ENCODE results near the gene BRD9. TPM values are rescaled to one million over a fixed set of nuclear protein-coding genes. Genes with fewer than 3 reads are reported as not detected.
"Not testable (repeated sequence)": the region's sequence is repeated elsewhere in the genome, so short reads cannot be mapped to it uniquely, and the experiment has no call there.

Gene BRD9
- total RNA-seq, 5 donors from 2014 or later (not counting 1 experiment from before 2014, with no cell fraction given) = 78.3 to 127 (median 83.0) TPM

DNA sequence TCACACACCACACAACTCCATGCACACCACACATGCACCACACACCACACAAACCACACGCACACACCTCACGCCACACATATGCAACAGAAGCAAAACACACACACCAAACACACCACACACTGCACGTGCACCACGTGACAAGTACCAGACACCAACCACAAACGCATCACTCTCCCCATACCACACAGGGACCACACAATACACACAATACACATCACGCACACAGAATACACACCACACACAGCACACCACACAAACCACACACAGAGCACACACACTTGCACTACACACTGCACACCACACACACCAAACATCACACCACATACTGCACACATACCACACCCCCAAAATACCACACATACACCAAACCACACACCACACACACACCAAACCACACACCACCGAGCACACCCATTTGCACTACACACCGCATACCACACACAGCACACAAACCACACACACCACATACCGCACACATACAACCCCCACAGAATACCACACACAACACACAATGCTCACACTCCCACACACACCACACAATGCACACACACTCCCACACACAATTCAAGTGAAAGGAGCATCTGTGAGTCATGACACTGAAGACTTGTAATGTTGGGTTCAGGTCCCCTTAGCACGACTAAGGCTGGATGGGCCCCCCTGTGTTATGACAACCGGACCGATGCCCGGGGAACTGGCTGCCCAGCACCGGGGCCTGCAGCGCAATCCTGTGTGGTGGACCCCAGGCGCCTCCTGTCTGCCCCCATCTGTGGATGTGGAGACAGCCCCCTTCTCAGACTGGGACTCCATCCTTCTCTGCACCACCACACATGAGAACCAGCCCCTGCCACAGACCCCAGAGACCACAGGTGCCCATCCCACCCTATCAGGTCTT lies 35.8 kb downstream of the BRD9 start:
- Mint-ChIP-seq H3K4me3 (no peak overlapping the region), H3K27me3 (peaks cover 3 to 7% of the 10 kb centered on the region in 2 donors), H3K27ac (no peak overlapping the region), H3K9me3 (no peaks in the 10 kb centered on the region), H3K36me3 (no peaks in the 10 kb centered on the region), H3K4me1 (peaks cover 0 to 4% (median 0%) of the 10 kb centered on the region in 3 donors)
- ChIA-PET CTCF (no interaction called here), POLR2A (no interaction called here)
- Histone ChIP-seq H3K36me3 (ENCODE audit: control insufficient read depth in 2 of 2, extremely low read depth in 1 of 2, insufficient read depth in 1 of 2, low read length in 1 of 2) (no peaks in the 10 kb centered on the region), H3K27ac (ENCODE audit: low read length) (no peak overlapping the region), H3K27me3 (replicated peaks in 1 of 2; ENCODE audit: control insufficient read depth in 2 of 2, extremely low read depth in 1 of 2, insufficient read depth in 2 of 2, low read length in 1 of 2) (peaks cover 0 to 9% of the 10 kb centered on the region in 2 experiments), H3K4me3 (ENCODE audit: control insufficient read depth in 1 of 2, extremely low read depth in 1 of 2, low read length in 1 of 2) (no peak overlapping the region), H3K4me1 (ENCODE audit: control insufficient read depth in 1 of 2, extremely low read depth in 1 of 2, insufficient read depth in 2 of 2, low read length in 2 of 2) (peaks cover 0 to 5% of the 10 kb centered on the region in 2 experiments), H3K9me3 (no peaks in the 10 kb centered on the region)
- no peak for DNase-seq
- ATAC-seq (replicated peaks in 1 of 4) = peak in 1 of 4 experiments; percentile 19
- 63% methylated on average over 9 of the region's 16 CpGs for WGBS (ENCODE audit: insufficient coverage)

DNA sequence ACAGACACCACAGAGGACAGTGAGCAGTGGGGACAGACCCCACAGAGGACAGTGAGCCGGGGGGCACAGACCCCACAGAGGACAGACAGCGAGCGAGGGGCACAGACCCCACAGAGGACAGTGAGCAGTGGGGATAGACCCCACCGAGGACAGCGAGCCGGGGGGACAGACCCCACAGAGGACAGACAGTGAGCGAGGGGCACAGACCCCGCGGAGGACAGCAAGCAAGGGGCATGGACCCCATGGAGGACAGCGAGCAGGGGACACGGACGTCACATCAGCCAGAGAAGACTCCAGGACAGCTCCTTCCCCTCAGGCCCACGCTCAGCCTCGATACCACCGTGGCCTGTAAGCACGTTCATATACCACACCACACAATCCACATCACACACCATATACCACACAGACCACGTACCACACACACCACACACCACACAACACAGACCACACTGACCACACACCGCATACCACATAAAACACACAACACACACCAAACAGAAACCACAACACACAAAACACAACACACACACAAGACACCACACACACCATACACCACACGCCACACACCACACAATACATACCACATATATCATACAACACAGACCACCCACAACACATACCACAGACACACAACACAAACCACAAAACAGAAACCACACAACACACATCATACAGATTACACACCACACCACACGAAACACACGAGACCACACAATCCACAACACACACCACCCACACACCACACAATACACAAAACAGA lies 36.6 kb downstream of the BRD9 start:
- no peak overlapping the region for H3K4me3 ChIP-seq (ENCODE audit: control insufficient read depth in 1 of 2, extremely low read depth in 1 of 2, low read length in 1 of 2)
- DNase-seq (peak in 2 of 35 experiments; percentile 10 to 16), ATAC-seq (replicated peaks in 1 of 4) (peak in 1 of 4 experiments; percentile 26)
- H3K9me3 ChIP-seq = no peaks in the 10 kb centered on the region
- ChIA-PET CTCF (no interaction called here), POLR2A (no interaction called here)
- Mint-ChIP-seq H3K4me3 (no peak overlapping the region), H3K27ac (no peak overlapping the region), H3K36me3 (no peaks in the 10 kb centered on the region), H3K9me3 (no peaks in the 10 kb centered on the region), H3K4me1 (peaks cover 0 to 4% (median 0%) of the 10 kb centered on the region in 3 donors), H3K27me3 (peaks cover 6 to 10% of the 10 kb centered on the region in 2 donors)
- H3K36me3 ChIP-seq (ENCODE audit: control insufficient read depth in 2 of 2, extremely low read depth in 1 of 2, insufficient read depth in 1 of 2, low read length in 1 of 2) = no peaks in the 10 kb centered on the region
- H3K27me3 ChIP-seq (replicated peaks in 1 of 2; ENCODE audit: control insufficient read depth in 2 of 2, extremely low read depth in 1 of 2, insufficient read depth in 2 of 2, low read length in 1 of 2) = peaks cover 0 to 12% of the 10 kb centered on the region in 2 experiments
- no peak overlapping the region for H3K27ac ChIP-seq (ENCODE audit: low read length)
- H3K4me1 ChIP-seq (ENCODE audit: control insufficient read depth in 1 of 2, extremely low read depth in 1 of 2, insufficient read depth in 2 of 2, low read length in 2 of 2) = peaks cover 0 to 5% of the 10 kb centered on the region in 2 experiments
- WGBS (ENCODE audit: insufficient coverage) = 64% methylated on average over 16 of the region's 21 CpGs

GRCh38 chr5:854966-855743 lies 37.4 kb downstream of the BRD9 start:
- no peak for DNase-seq
- Mint-ChIP-seq H3K4me1 (peaks cover 0 to 4% (median 0%) of the 10 kb centered on the region in 3 donors), H3K4me3 (no peak overlapping the region)

GRCh38 chr5:854217-854616 lies 38.4 kb downstream of the BRD9 start:
- H3K4me1 ChIP-seq (ENCODE audit: control insufficient read depth in 1 of 2, extremely low read depth in 1 of 2, insufficient read depth in 2 of 2, low read length in 2 of 2) = peaks cover 0 to 5% of the 10 kb centered on the region in 2 experiments
- ATAC-seq (replicated peaks in 1 of 4) = no peak
- H3K9me3 ChIP-seq = no peaks in the 10 kb centered on the region
- no peak for DNase-seq
- WGBS (ENCODE audit: insufficient coverage) = 86% methylated on average over 13 of the region's 13 CpGs
- H3K27ac ChIP-seq (ENCODE audit: low read length) = no peak overlapping the region
- CTCF ChIA-PET = no interaction called here
- Mint-ChIP-seq H3K36me3 (no peaks in the 10 kb centered on the region), H3K4me3 (no peak overlapping the region), H3K4me1 (peaks cover 0 to 4% (median 0%) of the 10 kb centered on the region in 3 donors), H3K27ac (no peak overlapping the region), H3K27me3 (peaks cover 6 to 13% of the 10 kb centered on the region in 2 donors), H3K9me3 (no peaks in the 10 kb centered on the region)
- H3K27me3 ChIP-seq (replicated peaks in 1 of 2; ENCODE audit: control insufficient read depth in 2 of 2, extremely low read depth in 1 of 2, insufficient read depth in 2 of 2, low read length in 1 of 2) = peaks cover 0 to 30% of the 10 kb centered on the region in 2 experiments
- POLR2A ChIA-PET = interaction anchor here in 1 of 2 donors (0.7 kb wide), 1 partner anchor 51 kb away, joined by 3 read pairs; no protein-coding TSS in a partner anchor
- H3K36me3 ChIP-seq (ENCODE audit: control insufficient read depth in 2 of 2, extremely low read depth in 1 of 2, insufficient read depth in 1 of 2, low read length in 1 of 2) = no peaks in the 10 kb centered on the region
- no peak overlapping the region for H3K4me3 ChIP-seq (ENCODE audit: control insufficient read depth in 1 of 2, extremely low read depth in 1 of 2, low read length in 1 of 2)

More at GRCh38 chr5:854966-855743, 37.4 kb downstream of the BRD9 start:
- Mint-ChIP-seq H3K27ac (no peak overlapping the region), H3K9me3 (no peaks in the 10 kb centered on the region), H3K36me3 (no peaks in the 10 kb centered on the region), H3K27me3 (peaks cover 6 to 11% of the 10 kb centered on the region in 2 donors)
- Histone ChIP-seq H3K4me3 (ENCODE audit: control insufficient read depth in 1 of 2, extremely low read depth in 1 of 2, low read length in 1 of 2) (no peak overlapping the region), H3K36me3 (ENCODE audit: control insufficient read depth in 2 of 2, extremely low read depth in 1 of 2, insufficient read depth in 1 of 2, low read length in 1 of 2) (no peaks in the 10 kb centered on the region), H3K27me3 (replicated peaks in 1 of 2; ENCODE audit: control insufficient read depth in 2 of 2, extremely low read depth in 1 of 2, insufficient read depth in 2 of 2, low read length in 1 of 2) (peaks cover 0 to 20% of the 10 kb centered on the region in 2 experiments), H3K27ac (ENCODE audit: low read length) (no peak overlapping the region), H3K9me3 (no peaks in the 10 kb centered on the region), H3K4me1 (ENCODE audit: control insufficient read depth in 1 of 2, extremely low read depth in 1 of 2, insufficient read depth in 2 of 2, low read length in 2 of 2) (peaks cover 0 to 5% of the 10 kb centered on the region in 2 experiments)
- ChIA-PET POLR2A (interaction anchor here in 1 of 2 donors (0.7 kb wide), 1 partner anchor 50 kb away, joined by 3 read pairs; no protein-coding TSS in a partner anchor), CTCF (no interaction called here)
- 94% methylated on average over 32 of the region's 32 CpGs for WGBS (ENCODE audit: insufficient coverage)
- ATAC-seq (replicated peaks in 1 of 4) = no peak

GRCh38 chr5:853416-854090 lies 39.0 kb downstream of the BRD9 start:
- H3K9me3 Mint-ChIP-seq; H3K4me1 Mint-ChIP-seq; H3K27ac ChIP-seq (ENCODE audit: low read length); DNase-seq; H3K36me3 ChIP-seq (ENCODE audit: control insufficient read depth in 2 of 2, extremely low read depth in 1 of 2, insufficient read depth in 1 of 2, low read length in 1 of 2); H3K4me3 ChIP-seq (ENCODE audit: control insufficient read depth in 1 of 2, extremely low read depth in 1 of 2, low read length in 1 of 2); H3K9me3 ChIP-seq; H3K4me3 Mint-ChIP-seq; H3K27ac Mint-ChIP-seq; CTCF ChIA-PET; H3K36me3 Mint-ChIP-seq; ATAC-seq (replicated peaks in 1 of 4); POLR2A ChIA-PET; H3K4me1 ChIP-seq (ENCODE audit: control insufficient read depth in 1 of 2, extremely low read depth in 1 of 2, insufficient read depth in 2 of 2, low read length in 2 of 2): not testable (repeated sequence)
- peaks cover 6 to 13% of the 10 kb centered on the region in 2 donors for H3K27me3 Mint-ChIP-seq
- 85% methylated on average over 16 of the region's 18 CpGs for WGBS (ENCODE audit: insufficient coverage)
- H3K27me3 ChIP-seq (replicated peaks in 1 of 2; ENCODE audit: control insufficient read depth in 2 of 2, extremely low read depth in 1 of 2, insufficient read depth in 2 of 2, low read length in 1 of 2) = peaks cover 0 to 36% of the 10 kb centered on the region in 2 experiments
